Measurements from ENCODE around the gene AK8.

DNA sequence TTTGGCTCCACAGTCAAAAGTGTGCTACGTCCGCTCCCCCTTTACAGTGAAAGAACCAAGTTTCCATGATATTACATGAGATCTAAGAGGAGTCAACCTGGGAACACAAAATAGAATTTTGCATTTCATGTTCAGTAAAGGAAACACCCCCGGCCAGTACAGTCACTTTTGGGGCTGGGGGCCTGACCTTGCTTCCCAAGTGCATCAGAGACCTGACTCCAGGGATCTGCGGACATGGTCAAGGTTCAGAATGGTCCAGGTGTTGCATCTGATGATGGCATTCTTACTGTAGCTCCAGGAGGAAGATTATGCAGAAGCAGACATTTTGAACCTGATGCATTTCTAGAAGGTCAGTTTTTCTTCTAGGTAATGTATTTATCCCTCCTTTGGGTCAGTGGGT, 39.8 kb downstream of the AK8 start:
- TF ChIP-seq, protein P1, sequence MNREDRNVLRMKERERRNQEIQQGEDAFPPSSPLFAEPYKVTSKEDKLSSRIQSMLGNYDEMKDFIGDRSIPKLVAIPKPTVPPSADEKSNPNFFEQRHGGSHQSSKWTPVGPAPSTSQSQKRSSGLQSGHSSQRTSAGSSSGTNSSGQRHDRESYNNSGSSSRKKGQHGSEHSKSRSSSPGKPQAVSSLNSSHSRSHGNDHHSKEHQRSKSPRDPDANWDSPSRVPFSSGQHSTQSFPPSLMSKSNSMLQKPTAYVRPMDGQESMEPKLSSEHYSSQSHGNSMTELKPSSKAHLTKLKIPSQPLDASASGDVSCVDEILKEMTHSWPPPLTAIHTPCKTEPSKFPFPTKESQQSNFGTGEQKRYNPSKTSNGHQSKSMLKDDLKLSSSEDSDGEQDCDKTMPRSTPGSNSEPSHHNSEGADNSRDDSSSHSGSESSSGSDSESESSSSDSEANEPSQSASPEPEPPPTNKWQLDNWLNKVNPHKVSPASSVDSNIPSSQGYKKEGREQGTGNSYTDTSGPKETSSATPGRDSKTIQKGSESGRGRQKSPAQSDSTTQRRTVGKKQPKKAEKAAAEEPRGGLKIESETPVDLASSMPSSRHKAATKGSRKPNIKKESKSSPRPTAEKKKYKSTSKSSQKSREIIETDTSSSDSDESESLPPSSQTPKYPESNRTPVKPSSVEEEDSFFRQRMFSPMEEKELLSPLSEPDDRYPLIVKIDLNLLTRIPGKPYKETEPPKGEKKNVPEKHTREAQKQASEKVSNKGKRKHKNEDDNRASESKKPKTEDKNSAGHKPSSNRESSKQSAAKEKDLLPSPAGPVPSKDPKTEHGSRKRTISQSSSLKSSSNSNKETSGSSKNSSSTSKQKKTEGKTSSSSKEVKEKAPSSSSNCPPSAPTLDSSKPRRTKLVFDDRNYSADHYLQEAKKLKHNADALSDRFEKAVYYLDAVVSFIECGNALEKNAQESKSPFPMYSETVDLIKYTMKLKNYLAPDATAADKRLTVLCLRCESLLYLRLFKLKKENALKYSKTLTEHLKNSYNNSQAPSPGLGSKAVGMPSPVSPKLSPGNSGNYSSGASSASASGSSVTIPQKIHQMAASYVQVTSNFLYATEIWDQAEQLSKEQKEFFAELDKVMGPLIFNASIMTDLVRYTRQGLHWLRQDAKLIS (CRISPR knock-in tag; IDR thresholded peaks at IDR 0.05): no peak
- TF ChIP-seq JUNB (CRISPR knock-in tag; conservative IDR thresholded peaks at IDR 0.05): no peak
- TF ChIP-seq ELF1 (tag; IDR thresholded peaks at IDR 0.05): no peak
- no peak for TF ChIP-seq HMG20A (CRISPR knock-in tag; conservative IDR thresholded peaks at IDR 0.05)
- TF ChIP-seq ZFP36 (IDR thresholded peaks at IDR 0.05; ENCODE audit: low read depth, low read length, partially characterized antibody): no peak

Measured in K562 (cell line).